Spleen (tissue), 7 donors: ENCODE results near the gene POU2F3.

ENCODE experiments used
- POLR2AphosphoS5 ChIP-seq, 3 donors: sonication (generic); formaldehyde crosslinking; IDR thresholded peaks; one replicate each; pipeline ENCODE4 v1.5.1; 2017; ENCODE audit warnings: antibody characterized with exemption in 3 of 3
- TF ChIP-seq, protein P1 (sequence below), 11 experiments: fragments of 200-600 bp in 7 of 11; fragments of 450-650 bp in 4 of 11; sonication (generic) in 4 of 11; IDR thresholded peaks in 8 of 11; conservative IDR thresholded peaks in 3 of 11; 1 replicate in 7 of 11; 2 replicates in 4 of 11; pipeline versions ENCODE4 v1.4.0 to v1.8.0; 2016 to 2021; ENCODE audit warnings: antibody characterized with exemption in 11 of 11, inconsistent platforms in 4 of 11, mild to moderate bottlenecking in 1 of 11
- donor health status: DM: no; HTN: no; CAD: no; lungs with moderate emphysema.
- donor health status: DM: no; HTN: no; CAD: no.
- donor health status: DM: no; HTN: no; CAD: no.

DNA sequence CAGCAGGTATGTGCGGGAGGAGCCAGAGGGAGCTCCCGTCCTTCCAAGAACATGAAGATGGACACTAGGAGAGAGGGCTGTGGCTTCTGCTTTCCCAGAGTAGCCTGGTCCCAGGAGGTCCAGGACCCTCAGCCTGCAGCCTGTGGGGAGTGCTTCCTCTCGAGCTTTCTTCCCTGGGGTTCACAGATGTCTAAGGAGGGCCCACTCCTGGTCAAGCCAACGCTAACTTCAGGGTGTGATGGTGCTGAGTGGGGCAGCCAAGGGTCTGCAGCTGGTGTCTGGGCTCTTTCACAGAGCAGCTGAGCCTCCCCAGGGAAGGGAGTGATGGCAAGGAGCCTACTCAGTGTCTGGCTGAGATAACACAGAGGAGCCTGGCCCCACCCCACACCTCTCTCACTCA, 3.3 kb downstream of the POU2F3 start:
- TF ChIP-seq, protein P1, sequence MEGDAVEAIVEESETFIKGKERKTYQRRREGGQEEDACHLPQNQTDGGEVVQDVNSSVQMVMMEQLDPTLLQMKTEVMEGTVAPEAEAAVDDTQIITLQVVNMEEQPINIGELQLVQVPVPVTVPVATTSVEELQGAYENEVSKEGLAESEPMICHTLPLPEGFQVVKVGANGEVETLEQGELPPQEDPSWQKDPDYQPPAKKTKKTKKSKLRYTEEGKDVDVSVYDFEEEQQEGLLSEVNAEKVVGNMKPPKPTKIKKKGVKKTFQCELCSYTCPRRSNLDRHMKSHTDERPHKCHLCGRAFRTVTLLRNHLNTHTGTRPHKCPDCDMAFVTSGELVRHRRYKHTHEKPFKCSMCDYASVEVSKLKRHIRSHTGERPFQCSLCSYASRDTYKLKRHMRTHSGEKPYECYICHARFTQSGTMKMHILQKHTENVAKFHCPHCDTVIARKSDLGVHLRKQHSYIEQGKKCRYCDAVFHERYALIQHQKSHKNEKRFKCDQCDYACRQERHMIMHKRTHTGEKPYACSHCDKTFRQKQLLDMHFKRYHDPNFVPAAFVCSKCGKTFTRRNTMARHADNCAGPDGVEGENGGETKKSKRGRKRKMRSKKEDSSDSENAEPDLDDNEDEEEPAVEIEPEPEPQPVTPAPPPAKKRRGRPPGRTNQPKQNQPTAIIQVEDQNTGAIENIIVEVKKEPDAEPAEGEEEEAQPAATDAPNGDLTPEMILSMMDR (IDR thresholded peaks at IDR 0.05 in 8 of 11, conservative IDR thresholded peaks at IDR 0.05 in 3 of 11): no peak
- TF ChIP-seq POLR2AphosphoS5 (IDR thresholded peaks at IDR 0.05): no peak
